COLO668 (cell line): ENCODE results near the gene FAM110A.
A peak's percentile ranks its signal among the peaks of the same experiment; 100 is the strongest.
"Not testable (repeated sequence)": the region's sequence is repeated elsewhere in the genome, so short reads cannot be mapped to it uniquely, and the experiment has no call there.

Experiments
- DNase-seq: peaks from one replicate; lab custom pipeline; 2025; ENCODE audit not compliant: unreplicated experiment; lab: John Stamatoyannopoulos, UW

Gene FAM110A

DNA sequence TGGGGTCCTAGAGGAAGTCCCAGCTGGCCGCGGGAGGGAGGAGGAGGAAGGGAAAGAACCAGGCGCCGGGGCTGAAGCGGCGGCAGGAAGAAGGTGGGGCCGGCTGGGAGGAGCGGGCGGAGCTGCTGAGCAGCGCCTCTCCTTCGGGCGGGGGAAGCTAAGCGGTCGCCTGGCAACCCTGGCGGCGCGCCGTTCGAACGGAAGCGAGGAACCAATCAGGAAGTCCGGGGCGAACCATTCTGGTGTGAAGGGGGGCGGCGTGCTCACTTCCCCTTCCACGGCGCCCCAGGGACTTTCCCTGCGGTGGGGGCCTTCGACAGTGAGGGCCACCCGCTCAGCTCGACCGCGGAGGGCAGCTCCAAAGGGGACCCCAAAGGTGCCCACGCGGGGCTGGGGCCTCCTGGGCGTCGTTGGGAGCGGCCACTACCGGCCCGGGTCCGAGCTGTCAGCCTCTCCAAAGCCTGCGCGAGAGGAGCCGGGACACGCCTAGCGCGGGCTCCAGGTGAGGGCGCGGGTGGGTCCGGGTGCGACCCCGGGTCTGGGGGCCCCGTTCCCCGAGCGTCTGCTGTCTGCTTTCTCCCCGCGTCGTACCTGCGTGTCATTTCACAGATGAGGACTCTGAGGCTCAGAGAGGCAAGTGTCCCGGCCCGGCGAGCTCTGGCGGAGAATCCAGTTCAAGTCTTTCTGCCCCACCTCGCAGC, at the start of gene FAM110A:
Gene FAM110A, plus strand, starts transcription at position 266 of the 701 bp plus-strand sequence. CDS start 11,090 bp downstream, outside the sequence.
- peak; percentile 98 for DNase-seq

DNA sequence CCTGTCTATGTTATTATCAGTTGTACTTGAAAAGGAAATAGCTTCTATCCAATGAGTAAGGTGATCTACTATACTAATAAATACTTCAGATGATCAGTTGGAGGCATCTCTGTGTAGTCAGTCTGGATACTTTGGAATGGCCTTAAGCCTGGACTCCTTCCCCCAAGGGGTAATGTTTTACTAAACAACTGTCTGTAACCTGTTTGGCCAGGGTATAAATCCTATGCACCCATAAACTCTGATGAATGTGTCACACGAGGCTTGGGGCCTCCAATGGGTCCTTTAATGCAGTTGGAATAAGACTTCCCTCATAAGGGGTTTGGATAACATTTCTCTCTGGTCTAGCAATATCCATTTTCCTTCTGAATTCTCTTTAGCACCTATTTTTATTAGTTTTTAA, 45.7 kb upstream of the FAM110A start:
- no peak for DNase-seq

DNA sequence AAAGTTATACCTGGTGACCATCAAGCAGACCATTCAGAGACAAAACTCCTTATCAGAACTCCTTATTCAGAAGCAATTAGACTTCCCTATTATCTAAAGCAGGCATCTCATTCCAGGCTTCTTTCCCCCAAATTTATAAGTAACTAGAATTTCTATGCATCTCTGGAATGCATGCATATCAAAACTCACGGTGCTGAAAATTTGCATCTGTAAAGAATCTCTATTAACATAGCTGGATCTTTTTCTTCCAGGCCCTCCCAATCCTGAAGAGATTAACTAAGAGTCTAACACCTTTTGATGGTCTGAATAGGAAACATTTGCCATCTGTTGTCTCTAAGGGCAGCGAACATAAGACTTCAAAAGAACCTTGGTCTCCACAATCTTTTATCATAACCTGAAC, 42.5 kb upstream of the FAM110A start:
- DNase-seq: no peak

DNA sequence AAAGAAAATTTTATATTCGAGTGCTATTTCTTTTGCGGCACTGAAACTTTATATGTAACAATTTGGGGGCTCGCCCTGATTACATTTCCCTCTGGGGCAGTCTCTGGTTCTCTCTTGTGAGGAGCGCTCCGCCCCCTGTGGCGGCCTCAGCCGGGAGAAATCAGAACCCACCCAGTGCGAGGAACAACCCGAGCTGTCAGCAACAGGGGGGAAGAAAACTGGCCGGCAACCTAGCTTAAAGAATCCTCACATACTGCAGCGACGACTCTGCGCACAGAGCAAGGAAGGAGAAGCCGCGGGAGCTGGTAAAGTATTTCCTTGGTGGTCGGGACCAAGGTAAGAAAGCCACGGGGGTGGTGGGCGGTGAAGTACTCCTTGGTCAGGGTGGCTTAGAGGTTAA, 41.3 kb upstream of the FAM110A start:
- DNase-seq: no peak

DNA sequence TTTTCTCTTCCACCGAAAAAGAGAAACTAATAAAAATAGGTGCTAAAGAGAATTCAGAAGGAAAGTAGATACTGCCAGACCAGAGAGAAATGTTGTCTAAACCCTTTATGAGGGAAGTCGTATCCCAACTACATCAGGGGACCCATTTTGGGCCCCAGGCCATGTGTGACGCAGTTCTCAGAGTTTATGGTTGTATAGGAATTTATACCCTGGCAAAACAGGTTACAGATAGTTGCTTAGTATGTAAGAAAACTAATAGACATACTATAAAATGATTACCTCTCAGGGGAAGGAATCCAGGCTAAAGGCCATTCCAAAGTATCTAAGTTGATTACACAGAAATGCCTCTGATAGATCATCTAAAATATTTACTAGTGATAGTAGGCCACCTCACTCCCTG, 36.6 kb upstream of the FAM110A start:
- no peak for DNase-seq

DNA sequence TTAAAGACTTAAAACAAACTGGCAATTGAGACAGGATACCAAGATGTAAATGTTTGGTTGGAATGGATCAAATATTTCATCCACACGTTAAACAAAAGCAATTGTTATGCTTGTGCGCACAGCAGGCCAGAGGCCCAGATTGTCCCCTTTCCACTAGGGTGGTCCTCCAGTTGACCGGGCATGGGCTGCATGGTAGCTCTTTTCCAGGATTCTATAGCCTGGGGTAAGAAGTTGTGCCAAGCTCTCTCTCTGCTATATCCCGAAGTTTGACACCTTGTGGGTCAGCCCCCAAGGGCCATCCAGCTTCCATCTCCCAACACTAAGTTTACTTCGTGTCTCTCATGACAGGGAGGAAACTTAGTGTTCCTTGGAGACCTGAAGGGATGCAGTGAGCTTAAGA, 34.8 kb upstream of the FAM110A start:
- DNase-seq: not testable (repeated sequence)

DNA sequence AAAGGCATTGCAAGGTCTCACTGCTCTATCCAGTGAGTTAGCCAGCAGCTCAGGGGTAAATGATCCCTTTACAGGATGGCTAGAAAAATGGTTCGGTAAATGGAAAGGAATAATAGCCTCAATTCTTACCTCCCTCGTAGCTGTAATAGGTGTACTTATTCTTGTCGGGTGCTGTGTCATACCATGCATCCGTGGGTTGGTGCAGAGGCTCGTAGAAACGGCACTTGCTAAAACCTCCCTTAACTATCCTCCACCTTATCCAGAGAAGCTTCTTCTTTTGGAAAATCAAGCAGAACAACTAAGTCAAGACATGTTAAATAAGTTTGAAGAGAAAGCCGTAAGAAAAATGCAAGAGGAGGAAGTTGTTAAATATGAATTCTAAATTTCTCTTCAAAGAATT, 33.5 kb upstream of the FAM110A start:
- not testable (repeated sequence) for DNase-seq

DNA sequence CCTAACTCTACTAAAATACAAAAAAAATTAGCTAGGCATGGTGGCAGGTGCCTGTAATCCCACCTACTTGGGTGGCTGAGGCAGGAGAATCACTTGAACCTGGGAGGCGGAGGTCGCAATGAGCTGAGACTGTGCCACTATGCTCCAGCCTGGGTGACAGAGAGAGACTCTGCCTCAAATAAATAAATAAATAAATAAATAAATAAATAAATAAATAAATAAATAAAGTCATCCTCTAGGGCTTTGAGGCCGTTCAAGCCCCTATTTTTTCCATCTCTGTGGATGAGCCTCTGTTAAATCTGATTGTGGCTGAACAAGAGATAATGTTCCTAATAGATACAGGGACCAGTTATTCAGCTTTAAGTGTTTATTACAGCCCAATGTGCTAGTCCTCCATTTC, 31.8 kb upstream of the FAM110A start:
- no peak for DNase-seq

DNA sequence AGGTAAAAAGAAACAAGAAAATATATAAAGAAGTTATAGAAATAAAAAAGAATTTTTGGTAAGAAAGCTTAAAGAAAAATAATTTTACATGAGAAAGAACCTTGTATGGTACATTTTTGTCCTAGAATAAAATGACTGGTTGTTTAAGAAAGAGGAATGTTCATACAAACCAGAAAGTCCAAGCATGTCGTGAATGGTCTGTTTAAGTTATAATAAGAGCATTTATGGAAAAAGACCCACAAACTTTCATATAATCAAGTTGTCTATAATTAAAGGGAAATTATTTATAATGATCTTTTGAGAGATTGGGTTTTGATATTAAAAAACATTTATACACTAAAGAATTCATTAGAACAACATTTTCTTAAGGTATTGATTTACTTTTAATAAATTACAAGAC, 27.8 kb upstream of the FAM110A start:
- no peak for DNase-seq

DNA sequence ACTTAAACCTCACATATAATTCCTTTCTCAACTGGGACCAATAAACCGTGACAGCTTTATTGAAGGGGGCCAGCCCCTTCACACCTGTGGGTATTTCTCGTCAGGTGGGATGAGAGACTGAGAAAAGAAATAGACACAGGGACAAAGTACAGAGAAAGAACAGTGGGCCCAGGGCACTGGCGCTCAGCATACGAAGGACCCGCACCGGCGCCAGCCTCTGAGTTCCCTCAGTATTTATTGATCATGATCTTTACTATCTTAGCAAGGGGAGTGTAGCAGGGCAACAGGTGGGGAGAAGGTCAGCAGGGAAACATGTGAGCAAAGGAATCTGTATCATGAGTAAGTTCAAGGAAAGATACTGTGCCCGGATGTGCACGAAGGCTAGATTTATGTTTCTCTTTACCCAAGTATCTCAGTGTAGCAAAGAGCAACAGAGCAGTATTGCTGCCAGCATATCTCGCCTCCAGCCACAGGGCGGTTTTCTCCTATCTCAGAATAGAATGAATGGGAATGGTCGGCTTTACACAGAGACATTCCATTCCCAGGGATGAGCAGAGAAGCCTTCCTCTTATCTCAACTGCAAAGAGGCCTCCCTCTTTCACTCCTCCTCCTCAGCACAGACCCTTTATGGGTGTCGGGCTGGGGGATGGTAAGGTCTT, 21.6 kb upstream of the FAM110A start:
- DNase-seq: not testable (repeated sequence)

DNA sequence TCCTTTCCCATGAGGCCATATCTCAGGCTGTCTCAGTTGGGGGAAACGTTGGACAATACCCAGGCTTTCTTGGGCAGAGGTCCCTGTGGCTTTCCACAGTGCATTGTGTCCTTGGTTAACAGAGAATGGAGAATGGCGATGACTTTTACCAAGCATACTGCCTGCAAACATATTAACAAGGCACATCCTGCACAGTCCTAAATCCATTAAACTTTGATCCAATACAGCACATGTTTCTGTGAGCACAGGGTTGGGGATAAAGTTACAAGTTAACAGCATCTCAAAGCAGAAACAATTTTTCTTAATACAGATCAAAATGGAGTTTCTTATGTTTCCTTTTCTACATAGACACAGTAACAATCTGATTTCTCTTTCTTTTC, 21.1 kb upstream of the FAM110A start:
- not testable (repeated sequence) for DNase-seq

DNA sequence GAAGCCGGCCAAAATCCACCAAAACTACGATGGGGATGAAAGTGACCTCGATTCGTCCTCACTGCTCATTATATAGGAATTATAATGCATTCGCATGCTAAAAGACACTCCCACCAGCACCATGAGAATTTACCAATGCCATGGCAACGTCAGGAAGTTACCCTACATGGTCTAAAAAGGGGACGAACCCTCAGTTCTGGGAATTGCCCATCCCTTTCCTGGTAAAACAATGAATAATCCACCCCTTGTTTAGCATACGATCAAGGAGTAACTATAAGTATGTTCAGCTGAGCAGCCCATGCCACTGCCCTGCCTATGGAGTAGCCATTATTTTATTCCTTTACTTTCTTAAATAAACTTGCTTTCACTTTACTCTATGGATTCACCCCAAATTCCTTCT, 20.1 kb upstream of the FAM110A start:
- DNase-seq: no peak

DNA sequence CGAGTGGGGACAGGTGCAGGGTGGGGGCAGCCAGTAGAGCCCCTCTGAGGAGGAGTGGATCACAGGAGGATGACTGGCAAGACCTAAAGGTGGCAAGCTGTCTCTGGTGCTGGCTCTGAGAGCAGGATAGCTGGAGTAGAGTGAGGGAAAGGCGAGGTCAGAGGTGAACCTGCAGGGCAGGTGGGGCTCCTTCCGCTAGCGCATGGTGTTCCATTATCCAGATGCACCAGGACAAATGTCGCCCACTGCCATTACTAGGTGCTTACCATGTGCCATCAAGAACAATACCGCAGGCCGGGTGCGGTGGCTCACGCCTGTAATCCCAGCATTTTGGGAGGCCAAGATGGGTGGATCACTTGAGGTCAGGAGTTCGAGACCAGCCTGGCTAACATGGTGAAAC, 18.3 kb upstream of the FAM110A start:
- DNase-seq: no peak

DNA sequence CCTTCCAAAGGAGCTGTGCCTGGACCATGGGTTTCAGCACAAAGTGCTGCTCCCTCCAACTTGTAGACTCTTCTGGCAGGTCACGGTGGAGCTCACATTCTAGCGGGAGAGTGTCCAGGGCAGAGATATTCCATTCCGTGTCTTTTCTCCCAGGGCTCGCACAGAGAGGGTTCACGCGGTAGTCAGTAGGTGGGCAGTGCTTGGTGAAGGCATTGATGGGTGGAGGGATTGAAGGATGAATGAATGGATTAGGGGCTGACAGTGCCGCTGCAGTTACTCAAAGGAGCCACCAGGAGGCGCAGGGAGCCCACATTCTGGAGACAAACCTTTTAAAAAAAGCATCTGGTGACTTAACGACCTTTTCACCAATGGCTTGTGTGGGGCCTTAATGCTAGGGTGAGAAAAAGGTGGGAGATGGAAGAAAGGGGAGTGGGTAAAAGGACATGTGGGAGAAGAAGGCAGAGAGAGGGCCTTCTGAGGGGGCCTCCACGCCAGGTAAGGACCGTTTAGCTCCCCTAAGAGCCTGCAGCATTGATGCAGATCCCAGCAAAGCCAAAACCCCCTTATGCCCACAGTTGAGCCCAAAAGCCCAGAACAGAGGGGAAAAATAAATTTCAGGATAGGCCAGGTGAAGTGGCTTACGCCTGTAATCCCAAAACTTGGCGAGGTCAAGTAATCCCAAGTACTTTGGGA, 17.5 kb upstream of the FAM110A start:
- peak; percentile 67 for DNase-seq

DNA sequence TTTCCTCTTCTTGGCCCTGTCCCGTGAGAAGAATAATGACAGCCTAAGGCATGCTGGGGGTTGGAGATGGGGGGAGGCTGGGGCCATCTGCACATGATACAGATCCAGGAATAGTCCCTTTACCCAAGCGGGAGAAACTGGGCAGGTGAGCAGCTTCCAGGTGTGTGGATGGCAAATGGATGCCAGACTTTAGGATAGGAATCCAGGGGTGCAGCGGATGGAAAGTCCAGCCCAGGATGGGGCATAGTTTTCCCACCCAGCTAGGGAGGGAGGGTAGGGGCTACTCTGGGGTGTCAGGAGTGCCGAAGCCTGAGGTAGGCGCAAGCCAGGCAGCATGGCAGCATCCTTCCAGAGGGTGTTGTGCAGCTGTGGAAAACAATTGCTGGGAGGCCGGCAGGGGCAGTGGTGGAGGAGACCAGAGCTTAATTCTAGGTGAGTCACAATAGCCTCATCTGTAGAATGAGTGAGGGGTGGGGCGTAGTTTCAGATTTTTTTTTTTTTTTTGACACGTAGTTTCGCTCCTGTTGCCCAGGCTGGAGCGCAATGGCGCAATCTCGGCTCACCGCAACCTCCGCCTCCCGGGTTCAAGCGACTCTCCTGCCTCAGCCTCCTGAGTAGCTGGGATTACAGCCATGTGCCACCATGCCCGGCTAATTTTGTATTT, 15.4 kb upstream of the FAM110A start:
- DNase-seq: no peak

DNA sequence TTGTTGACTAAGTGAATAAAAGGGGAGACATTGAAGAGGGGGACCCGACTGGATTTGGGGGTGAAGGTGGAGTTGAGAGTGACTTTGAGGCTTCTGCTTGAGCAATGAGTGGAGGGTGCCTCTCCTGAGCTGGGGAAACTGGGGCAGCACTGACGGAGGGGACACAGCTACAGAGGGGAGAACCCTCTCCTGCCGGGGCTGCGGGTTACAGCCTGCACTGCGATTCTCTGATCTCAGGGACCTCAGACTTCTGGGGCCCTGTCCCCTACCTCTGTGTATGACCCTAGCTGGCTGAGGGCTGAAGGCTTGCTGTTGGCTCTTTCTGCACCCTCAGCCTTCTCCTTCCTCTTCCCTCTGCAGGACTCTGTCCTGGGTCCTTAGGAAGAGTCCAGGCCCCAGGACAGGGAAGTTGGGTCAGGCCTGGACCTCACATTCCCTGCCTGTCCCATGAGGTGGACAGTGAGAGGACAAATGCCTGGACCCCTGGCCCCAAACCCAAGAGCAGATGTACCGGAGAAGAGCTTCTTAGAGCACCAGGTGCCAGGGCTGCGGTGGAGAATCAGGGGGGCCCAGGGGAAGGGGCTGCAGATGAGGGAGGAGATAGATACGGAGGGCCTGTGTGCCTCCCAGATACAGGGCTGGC, 13.7 kb upstream of the FAM110A start:
- no peak for DNase-seq

DNA sequence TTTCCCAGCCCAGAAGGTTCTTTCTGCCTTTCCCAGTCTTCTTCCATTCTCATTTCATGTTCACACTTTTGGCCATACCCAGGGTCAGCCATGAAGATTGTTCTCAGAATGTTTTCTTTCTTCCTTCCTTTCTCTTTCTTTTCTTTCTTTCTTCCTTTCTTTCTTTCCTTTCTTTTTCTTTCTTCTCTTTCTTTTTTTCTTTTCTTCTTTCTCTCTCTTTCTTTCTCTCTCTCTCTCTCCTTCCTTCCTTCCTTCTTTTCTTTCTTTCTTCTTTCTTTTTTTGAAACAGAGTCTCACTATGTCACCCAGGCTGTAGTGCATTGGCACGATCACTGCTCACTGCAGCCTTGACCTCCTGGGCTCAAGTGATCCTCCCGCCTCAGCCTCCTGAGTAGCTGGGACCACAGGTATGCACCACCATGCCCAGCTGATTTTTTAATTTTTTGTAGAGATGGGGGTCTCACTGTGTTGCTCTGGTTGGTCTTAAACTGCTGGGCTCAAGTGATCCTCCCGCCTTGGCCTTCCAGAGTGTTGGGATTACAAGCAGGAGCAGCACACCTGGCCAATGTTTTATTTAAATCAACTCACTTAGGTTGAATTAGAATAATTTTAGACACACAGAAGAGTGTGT, 13.1 kb upstream of the FAM110A start:
- DNase-seq: no peak

DNA sequence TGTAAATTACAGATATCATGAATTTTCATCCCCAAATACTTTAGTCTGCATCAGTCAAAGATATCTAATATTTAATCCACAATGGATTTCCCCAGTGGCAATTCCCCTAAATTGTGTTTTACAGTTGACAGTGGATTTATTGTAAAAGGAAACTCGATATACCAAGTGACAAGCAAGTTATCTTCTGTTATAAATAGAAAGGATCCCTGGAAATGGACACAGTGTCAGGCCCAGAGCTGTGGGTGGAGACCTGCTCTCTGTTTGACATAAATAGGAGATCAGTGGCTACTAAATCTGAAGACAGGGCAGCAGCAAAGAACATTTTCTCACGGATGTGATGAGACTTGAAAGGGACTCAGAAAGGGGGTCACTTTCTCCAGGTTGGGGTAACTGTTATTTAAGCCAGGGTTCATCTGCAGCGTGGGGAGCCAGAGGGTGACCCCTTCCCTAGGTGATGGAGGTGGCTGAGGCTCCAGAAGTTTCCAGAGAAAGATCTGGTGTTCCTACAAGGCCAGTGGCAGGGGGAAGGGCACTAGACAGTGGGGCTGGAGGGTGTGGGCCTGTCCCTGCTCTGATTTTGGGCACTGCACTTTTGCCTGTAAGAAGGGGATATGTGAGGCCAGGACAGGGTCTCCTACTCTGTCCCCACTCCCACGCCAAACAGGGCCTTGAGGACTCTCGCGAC, 12.3 kb upstream of the FAM110A start:
- DNase-seq: no peak

DNA sequence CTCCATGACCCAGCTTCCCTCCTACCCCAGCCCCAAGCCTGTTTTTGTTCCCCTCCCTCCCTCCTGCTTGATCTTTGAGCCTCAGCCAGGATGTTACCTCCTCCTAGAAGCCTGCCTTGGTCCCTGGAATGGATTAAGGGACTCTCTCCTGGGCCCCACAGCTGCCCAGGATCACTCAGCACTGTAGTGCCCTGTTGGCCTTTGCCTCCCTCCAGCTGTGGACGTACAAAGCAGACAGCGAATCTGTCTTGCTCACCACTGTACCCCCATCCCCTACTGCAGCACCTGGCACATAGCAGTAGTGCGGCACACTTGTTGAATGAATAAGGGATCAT, 11.8 kb upstream of the FAM110A start:
- DNase-seq: no peak
